MM.1S (cell line): ENCODE measurements around the gene SH2B2.

Experiments used
- CTCF ChIP-seq: fragments of 300-600 bp; sonication (generic); IDR thresholded peaks from 2 replicates; pipeline ENCODE4 v1.5.1; 2016; ENCODE audit warnings: antibody characterized with exemption, low read length, mixed read lengths
- EZH2phosphoT487 ChIP-seq: fragments of 300-600 bp; sonication (generic); IDR thresholded peaks from 2 replicates; pipeline ENCODE4 v1.6.1; 2018; ENCODE audit warnings: antibody characterized with exemption, low read length

GRCh38 chr7:102253973-102254370, 32.7 kb upstream of the SH2B2 start:
- TF ChIP-seq CTCF (no peak), EZH2phosphoT487 (no peak)
